ENCODE measurements around the gene SPINT2.
A peak's percentile ranks its signal among the peaks of the same experiment; 100 is the strongest.
"Not testable (repeated sequence)": the region's sequence is repeated elsewhere in the genome, so short reads cannot be mapped to it uniquely, and the experiment has no call there.

The SPINT2 gene

DNA sequence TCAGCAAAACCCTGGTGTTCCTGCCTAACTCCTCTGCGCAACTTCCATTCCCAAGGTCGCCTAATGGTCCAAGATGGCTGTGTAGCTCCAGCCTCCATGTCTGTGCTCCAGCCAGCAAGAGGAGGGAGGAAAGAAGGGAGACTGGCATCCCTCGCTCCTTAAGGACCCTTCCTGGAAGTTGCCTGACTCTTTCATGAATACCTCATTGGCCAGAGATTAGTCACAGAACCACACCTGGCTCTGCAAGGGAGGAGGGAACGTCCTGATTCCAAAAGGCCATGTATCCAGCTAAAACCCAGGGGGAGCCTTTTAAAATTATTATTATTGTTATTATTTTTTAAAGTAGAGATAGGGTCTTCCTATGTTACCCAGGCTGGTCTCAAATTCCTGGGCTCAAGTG is 60.1 kb downstream of the SPINT2 start:
- DNase-seq = no peak

DNA sequence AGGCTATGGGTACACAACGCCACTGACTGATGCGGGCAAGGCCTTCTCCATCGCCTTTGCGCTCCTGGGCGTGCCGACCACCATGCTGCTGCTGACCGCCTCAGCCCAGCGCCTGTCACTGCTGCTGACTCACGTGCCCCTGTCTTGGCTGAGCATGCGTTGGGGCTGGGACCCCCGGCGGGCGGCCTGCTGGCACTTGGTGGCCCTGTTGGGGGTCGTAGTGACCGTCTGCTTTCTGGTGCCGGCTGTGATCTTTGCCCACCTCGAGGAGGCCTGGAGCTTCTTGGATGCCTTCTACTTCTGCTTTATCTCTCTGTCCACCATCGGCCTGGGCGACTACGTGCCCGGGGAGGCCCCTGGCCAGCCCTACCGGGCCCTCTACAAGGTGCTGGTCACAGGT is 62.2 kb downstream of the SPINT2 start:
- DNase-seq = no peak

DNA sequence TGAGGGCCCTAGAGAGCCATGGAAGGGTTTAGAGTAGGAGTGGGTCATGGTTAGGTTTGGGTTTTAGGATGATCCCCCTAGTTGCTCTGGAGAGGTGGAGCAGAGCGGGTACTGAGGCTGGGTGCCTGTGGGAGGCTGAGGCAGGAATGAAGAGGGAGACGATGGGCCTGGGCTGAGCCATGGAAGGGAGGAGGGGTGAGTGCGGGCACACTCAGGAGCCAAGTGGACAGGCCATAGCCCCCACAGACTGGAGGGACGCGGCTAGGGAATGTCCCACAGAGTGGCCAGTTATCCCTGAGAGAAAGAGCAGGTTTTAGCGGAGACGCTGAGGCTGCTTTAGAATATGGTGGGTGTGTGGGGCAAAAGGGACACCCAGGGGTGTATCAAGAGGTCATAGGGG is 65.3 kb downstream of the SPINT2 start:
- DNase-seq = no peak

DNA sequence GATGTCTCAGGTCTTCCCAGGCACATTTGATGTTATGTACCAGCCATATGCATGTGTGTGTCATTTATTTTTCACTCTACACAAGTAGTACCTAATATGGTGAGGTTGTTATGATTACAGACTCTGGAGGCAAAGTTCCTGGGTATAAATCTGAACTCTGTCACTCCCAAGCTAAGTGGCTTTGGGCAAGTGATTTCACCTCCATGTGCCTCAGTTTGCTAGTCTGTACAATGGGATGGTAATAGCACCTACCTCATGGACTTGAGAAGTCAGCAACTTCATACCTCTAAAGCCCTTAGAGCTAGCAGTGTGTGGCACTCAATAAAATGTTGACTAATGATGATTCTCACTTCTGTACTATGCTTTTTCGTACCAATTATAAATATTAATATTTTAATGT is 67.4 kb downstream of the SPINT2 start:
- DNase-seq = no peak

DNA sequence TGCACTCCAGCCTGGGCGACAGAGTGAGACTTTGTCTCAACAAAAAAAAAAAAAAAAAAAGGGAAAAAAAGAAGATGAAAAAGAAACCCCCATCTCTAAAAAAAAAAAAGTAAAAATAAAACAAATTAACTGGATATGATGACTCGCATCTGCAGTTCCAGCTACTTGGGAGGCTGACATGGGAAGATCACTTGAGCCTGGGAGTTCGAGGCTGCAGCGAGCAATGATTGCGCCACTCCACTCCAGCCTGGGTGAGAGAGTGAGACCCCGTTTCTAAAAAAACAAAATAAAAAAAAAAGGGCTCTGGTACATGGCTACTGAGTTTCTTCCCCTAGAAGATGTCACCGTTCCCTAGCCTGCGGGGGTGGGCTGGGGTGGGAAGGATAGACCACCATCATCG is 68.9 kb downstream of the SPINT2 start:
- DNase-seq = no peak

DNA sequence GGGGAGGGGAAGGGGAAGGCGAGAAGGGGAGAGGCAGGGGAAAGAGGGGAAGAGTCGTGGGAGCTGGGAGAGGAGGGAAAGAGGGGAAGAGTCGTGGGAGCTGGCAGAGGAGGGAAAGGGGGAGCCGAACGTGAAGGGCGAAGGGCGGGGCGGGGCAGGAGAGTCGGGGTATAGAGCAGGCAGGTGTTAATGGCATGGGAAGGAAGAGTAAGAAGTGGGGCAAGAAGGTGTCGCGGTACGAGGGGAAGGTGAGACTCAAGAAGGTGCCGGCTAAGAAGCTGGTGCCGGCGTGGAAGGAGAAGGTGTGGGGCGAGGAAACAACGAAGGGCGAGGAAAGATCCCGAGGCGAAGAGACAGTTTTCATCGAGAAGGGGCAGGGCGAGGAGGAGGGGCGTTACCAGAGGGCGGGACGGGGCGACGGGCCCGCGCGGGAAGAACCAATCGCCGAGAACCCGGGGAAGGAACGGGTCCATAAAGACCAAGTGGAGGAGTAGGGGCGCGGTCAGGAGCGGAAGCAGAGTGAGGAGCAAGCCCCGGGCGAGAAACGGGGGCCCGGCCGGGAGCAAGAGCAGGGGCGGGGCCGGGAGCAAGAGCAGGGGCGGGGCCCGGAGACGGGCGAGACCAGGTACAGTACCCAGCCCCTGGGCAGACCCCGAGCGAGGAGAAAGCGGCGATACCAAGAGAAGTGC is 71.7 kb downstream of the SPINT2 start:
- DNase-seq = peak; percentile 76 to 90 (median 82)

DNA sequence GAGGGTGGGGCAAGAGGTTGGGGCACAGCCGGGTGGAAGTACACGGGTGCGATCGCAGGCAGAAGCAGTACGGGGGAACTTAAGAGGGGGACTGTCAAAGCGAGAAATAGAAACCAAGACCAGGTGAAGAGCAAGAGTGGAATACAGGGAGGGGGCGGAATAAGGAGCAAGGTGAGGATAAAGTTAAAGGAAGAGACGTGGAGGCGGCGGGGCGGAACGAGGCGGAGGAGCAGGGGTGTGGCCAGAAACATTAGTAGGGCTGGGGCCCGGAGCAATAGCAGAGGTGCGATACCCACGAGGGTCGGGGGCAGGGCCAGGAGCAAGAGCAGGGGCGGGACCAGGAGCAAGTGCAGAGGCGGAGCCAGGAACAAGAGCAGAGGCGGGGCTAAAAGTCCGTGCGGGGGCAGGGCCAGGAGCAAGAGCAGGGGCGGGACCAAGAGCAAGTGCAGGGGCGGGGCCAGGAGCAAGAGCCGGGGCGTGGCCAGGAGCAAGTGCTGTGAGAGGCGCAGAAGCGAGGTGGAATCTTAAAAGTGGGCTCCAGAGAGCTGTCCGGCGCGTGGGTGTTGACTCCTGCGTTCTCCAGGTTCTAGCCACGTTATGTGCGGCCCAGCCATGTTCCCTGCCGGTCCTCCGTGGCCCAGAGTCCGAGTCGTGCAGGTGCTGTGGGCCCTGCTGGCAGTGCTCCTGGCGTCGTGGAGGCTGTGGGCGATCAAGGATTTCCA is 72.4 kb downstream of the SPINT2 start:
- DNase-seq = peak; percentile 79 to 94 (median 92)

DNA sequence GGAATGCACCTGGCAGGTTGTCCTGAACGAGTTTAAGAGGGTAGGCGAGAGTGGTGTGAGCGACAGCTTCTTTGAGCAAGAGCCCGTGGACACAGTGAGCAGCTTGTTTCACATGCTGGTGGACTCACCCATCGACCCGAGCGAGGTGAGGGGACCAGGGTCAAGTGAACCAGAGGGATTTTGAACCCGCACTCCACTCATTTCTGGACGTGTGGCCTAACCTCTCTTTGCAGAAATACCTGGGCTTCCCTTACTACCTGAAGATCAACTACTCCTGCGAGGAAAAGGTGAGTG is 72.9 kb downstream of the SPINT2 start:
- no peak for DNase-seq

DNA sequence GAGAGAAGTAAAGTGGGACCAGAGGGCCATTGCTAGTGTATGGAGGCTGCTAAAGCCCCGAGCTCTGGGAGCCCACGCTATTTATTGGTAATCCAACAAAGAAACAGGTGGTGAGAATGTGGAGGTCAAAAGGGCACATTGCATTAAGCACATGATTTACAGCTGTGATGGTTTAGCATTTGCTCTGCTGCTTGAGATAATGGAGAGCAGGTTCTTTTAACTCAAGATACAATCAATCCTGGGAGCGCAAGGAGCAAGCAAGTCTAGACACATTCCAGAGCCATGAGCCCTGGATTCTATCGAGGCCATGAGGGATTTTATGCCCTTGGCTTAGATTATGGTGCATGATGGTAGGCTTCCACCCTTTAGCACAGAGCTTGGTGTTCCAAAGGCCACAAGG is 74.6 kb downstream of the SPINT2 start:
- DNase-seq = not testable (repeated sequence)

DNA sequence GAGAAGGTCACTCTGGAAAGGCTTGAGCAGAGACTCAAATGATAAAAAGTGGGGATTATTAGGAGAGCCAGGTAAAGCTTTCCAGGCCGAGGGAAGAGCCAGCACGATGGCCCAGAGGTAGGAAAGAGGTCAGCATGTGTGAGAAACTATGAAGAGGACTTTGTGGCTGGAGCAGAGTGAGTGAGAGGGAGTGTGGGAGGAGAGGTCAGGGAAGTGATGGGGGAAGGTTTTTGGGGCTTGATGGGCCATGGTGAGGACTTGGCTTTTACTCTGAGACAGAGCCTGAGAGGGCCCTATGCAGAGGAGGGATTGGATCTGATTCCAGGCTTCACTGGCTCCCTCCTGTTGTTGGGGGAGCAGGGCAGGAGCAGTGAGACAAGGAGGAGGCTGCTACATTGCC is 76.6 kb downstream of the SPINT2 start:
- DNase-seq = no peak
